Hippocampal formation (tissue), 2 donors: ENCODE measurements around the gene SEC63.
"Not testable (repeated sequence)": the region's sequence is repeated elsewhere in the genome, so short reads cannot be mapped to it uniquely, and the experiment has no call there.

Source experiments
- DNase-seq, 2 donors: peaks; one replicate each; lab custom pipeline; 2025; lab: John Stamatoyannopoulos, UW

The SEC63 gene

DNA sequence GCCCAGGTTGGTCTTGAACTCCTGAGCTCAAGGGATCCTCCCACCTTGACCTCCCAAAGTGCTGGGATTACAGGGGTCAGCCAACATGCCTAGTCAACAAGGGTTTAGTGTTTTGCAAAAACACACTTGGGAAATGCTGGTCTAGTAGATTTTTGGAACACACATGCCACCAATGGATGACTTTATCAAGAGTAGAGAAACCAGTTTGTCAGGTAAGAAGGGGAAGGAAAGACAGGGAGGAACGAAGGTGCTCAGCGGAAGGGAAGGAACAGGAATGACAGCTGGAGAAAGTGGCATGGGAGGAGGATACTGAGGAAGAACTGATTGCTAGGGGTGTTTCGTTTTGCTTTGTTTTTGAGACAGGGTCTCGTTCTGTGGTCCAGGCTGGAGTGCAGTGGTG is 15.6 kb upstream of the SEC63 start:
- DNase-seq, result no peak

DNA sequence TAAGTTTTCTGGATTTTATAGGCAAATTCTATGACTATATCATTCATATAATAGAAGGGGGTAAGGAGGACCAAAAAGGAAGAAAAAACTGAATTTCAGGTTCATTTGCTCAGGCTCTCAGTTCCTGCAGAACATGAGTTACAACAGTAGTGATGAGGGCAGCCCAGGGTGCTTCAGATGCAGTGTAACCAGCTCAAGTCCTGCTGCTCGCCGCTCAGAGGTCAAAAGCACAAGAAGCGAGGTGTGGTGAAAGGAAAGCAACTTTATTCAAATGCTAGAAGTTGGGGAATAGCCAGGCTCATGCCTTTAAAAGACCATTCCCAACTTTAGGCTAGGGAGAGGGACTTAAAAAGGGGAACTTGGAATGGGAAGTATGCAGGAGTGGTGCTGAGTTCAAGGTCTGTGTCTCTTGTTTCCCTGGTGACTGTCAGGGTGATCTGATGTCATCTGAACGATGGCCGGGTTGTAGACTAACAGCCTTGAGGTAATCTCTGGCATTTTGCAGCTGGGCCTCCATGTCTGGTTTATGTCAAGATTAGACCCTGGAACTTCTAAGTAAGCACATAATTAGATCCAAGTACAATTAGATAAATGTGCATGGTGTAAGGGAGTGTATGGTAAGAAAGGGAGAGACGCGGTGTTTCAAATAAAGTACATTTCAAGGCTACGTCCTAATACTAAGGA is 14.5 kb upstream of the SEC63 start:
- DNase-seq, result no peak

DNA sequence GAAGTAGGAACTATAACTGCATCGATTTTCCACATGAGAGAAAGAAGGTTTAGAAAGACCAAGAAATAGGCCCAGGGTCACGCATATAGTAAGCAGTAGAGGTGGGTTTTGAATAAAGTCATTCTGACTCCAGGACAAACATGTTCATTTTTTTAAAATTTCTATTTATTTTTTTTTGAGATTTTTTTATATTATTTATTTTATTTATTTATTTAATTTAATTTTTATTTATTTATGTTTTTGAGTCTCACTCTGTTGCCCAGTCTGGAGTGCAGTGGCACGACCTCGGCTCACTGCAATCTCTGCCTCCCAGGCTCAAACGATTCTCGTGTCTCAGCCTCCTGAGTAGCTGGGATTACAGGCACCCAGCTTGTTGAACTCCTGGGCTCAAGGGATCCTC is 13.2 kb upstream of the SEC63 start:
- no peak for DNase-seq

DNA sequence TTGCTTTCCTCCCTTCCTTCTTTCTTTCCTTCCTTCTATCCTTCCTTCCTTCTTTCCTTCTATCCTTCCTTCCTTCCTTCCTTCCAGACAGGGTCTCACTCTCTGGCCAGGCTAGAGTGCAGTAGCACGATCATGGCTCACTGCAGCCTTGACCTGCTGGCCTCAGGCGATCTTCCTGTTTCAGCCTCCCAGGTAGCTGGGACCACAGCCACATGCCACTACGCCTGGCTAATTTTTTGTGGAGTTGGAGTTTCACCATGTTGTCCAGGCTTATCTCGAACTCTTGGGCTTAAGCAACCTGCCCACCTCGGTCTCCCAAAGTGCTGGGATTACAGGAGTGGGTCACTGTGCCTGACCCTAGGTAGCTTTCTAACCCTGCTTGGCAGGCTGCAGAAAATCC is 12.2 kb upstream of the SEC63 start:
- DNase-seq, result no peak

DNA sequence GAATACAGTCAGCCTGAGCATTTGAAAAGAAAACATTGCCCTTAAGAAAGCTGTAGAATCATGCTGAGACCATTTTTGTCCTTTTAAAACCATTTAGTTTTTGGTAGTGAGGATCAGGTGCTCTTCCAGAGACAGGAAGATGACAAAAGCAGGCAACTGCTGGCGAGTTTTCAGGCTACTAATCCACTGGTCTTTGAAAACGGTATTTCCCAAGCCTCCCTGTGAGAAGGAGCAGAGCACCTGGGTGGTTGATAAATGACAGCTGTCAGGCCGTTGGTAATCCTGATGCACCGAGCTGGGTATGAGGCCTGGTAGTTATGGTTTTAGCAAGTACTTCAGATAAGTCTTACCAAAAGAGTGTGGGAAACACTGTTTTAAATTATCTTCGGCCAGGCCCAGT is 10.1 kb upstream of the SEC63 start:
- DNase-seq, result no peak

DNA sequence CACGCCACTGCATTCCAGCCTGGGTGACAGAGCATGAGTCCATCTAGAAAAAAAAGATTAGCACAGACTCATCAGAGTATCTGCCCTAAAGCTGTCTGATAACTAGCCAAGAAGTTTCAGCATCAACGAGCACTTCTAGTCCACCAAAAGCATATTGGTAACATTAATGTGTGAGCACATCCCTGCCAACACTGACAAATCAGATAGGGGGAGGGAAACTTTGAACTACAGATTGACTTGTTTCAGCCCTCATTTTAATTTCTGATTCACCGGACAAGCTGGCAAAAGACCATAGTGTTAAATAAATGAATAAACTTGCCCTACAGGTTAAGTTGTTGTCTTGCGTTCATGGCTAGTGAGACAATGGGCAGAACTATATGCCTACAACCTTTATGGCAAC is 7.7 kb upstream of the SEC63 start:
- DNase-seq, result no peak

DNA sequence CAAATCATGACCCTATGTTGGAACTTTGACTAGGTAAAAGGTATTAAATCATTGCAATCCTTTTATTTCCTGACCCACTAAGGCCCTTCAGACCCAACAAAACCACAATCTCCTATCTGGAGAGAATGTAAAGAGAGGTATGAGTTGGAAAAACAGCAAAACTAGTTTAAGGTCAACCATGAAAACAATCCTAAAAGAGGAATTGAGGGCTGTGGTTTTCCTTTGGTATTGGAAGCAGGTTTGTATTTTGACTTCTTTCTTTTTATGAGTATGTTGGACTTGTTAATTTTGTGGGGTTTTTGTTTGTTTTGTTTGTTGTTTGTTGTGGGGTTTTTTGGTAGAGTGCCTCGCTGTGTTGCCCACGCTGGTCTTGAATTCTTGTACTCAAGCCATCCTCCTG is 4.7 kb upstream of the SEC63 start:
- no peak for DNase-seq

DNA sequence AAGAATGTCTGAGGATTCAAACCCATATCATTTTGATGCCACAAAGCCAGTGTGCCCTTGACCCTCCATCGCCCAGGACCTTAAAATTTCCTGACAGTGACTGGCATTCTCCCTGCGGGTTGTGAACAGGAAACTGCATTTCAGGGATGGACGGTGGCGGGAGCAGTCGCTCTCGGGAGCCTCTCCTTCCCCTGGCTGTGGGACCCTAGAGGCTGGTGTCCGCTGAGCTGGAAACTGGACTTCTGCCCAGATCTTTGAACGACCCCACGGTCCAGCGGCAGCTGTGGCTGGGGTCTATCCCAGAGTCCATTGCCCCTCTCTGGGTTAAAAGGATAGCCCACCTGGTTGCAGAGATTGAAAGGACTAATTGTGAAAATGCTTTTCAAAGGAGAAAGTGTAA is 1.4 kb upstream of the SEC63 start:
- no peak for DNase-seq

DNA sequence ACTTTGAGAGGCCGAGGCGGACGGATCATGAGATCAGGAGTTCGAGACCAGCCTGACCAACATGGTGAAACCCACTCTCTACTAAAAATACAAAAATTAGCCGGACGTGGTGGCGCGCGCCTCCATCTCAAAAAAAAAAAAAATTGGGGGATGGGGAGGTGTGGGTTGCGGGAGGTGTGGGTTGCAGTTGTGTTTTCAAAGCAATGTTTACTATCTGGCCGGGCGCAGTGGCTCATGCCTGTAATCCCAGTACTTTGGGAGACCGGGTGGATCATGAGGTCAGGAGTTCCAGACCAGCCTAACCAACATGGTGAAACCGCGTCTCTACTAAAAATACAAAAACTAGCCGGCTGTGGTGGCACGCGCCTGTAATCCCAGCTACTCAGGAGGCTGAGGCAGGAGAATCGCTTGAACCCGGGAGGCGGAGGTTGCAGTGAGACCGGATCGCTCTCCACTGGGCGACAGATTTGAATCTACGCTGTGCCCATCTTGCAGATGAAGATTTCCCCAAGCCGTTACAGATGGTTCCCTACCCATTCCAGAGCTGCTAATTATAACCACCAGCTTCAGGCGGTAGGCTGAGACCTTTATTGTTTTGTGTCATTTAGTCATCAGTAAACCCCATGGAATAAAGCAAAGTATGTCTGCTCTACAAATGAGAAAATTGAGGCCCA is 818 bp upstream of the SEC63 start:
- DNase-seq, result not testable (repeated sequence)

DNA sequence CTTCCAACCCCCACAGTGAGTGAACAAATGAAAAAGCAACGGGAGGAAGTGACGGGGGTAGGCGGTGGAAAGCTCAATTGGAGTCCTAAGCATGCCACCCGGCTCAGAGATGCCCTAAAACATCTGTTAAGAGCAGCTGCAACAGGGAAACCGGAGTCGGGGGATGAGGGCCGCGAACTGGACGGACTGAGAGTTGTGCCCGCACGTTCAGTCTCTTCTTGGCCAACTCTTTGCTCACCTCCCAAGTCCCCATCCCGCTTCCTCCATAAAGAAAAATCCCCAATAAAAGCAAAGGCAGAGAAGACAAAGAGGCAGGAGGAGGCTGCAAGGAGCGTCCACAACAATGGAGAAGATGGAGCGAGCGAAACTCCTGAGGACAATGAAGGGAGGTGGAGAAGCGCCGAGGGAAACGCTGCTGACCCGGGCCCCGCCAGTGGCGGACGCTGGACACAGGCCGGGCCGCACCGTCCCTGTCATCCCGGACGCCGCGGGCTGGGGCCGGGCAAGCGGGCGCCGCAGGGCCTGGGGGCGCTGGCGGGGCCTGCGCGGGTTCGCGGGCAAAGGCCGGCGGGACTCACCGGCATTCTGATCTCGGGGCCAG is 600 bp downstream of the SEC63 start:
- no peak for DNase-seq

DNA sequence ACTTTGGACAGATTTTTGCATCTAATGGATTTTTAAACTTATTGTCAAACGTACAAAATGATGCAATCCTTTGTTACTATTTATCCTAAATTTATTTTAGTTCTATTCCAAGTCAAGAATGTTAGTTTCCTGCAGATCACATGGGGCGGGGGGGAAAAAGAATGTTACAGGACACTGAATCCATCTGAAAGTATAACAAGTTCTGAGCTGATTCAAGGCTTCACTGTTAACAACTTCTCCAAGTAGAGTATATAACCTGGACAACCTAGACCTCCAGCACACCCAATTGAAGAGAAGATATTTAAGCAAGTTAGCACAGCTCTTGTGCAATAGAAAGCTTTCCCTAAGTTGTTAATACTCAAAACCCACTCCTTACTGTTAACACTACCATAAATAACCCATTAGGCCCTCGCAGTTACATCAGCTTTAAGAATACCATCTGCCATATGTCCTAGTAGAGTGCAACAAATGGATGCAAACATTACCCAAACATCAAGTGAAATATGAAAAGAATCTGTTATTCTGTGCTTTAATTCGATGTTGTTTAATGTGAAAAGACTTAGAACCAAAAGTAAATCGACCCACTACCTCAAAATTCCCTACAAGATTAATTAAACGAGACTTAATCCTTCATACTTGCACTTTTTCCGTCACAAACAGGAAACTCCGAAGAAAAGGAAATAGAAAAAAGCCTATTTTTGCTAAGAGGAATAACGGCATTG is 1.3 kb downstream of the SEC63 start:
- no peak for DNase-seq

DNA sequence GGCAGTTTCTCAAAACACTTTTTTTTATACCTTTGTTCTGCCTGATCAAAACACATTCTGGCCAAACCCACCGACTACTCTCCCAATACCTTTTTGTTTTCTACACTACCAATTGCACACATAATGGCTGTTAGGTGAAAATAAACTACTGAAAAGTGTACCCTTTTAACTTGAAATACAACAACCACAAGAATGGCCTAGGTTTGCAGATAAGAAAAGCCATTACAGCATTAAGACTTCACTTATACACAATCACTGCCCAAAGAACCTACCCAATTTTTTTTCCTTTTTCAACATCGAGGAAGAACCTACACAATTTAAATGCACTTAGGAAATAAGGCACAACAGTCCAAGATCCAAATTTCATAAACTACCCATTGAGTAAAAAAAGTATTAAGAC is 1.8 kb downstream of the SEC63 start:
- DNase-seq, result no peak

DNA sequence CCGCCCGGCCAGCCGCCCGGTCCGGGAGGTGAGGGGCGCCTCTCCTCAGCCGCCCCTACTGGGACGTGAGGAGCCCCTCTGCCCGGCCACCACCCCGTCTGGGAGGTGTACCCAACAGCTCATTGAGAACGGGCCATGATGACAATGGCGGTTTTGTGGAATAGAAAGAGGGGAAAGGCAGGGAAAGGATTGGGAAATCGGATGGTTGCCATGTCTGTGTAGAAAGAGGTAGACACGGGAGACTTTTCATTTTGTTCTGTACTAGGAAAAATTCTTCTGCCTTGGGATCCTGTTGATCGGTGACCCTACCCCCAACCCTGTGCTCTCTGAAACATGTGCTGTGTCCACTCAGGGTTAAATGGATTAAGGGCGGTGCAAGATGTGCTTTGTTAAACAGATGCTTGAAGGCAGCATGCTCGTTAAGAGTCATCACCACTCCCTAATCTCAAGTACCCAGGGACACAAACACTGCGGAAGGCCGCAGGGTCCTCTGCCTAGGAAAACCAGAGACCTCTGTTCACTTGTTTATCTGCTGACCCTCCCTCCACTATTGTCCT is 4.1 kb downstream of the SEC63 start:
- not testable (repeated sequence) for DNase-seq

DNA sequence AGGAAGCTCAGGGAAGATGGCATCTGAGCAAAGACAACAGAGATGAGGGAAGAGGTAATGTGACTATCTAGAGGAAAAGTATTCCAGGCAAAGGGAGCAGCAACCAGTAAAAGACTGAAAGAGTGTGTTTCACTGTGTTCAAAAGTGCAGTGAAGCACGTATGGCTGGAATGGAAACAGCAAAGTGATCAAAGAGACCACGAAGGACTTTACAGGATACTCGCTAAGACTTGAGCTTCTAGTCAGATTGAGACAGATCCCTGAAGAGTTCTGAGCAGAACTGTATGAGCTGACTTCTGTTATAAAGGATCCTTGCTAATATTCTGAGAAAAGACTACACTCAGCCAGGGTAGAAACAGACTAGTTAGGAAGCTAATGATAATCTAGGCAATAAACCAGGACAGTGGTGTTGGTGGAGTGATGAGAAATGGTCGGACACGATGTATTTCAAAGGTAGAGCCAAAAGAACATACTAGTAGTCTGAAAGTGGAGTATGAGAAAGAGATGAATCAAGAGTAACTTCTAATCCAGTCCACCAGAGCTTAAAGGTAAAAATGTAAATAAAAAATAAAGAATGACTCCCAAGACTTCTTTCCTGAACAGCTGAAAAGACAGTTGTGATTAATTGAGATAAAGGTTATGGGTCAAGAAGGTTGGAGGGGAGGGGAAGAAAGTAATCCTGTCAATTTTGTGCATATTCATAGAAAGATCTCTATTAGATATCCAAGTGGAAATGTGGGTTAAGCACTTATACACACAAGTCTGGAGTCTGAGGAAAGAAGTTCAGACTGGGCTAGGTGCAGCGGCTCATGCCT is 14.2 kb downstream of the SEC63 start:
- DNase-seq, result no peak

DNA sequence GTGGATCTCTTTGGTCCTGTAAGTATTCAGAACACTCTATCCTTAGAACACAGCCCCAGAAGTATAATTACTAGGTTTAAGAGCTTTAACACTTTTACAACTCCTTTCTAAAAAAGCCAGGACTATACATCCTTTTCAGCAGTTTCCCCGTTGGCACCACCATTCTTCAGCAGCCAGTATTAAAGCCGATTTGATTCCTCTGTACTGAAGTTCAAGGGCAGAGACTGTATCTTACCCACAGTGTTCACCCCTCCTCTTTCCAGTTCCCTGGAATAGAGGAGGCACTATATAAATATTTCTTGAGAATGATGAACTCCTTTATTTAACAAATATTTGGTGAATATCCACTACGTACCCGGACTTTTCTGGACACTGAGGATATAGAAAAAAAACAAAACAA is 15.9 kb downstream of the SEC63 start:
- no peak for DNase-seq

DNA sequence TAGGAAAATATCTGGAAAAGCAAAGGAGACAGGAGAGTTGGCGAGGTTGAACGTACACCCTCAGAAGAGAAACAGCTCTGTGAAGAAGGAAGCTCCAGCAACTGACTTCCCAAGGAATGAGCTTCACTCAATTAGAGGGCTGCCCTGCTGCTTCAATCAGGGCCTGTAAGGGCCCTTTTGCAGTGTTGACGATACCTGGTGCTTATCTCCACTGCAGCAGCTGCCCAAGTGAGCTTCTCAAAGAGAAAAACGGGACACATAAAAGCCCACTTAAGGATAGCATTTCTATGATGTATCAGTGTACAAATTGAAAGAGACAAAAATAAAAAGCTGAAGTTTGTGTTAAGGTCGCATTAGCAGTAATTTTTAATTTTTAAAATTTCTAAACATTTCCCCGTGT is 16.4 kb downstream of the SEC63 start:
- no peak for DNase-seq

DNA sequence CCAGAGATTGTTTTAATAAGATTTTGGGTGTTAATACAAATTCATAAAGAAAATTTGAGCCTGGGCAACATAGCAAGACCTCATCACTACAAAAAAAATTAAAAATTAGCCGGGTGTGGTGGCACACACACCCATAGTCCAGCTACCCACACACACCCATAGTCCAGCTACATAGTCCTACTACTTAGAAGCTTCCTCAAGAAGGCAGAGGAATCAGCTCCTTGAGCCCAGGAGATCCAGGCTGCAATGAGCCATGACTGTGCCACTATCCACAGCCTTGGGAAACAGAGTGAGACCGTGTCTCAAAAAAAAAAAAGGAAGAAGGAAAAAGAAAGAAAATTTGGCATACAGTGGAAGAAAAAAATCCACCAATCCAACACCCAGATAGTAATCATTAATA is 16.8 kb downstream of the SEC63 start:
- no peak for DNase-seq

DNA sequence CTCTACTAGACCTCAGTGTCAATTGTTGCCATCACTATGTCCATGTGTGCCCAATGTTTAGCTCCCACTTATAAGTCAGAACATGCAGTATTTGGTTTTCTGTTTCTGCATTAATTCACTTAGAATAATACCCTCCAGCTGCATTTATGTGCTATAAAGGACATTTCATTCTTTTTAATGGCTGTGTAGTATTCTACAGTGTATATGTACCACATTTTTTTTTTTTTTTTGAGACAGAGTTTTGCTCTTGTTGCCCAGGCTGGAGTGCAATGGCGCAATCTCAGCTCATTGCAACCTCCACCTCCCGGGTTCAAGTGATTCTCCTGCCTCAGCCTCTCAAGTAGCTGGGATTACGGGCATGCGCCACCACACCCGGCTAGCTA is 21.1 kb downstream of the SEC63 start:
- not testable (repeated sequence) for DNase-seq

DNA sequence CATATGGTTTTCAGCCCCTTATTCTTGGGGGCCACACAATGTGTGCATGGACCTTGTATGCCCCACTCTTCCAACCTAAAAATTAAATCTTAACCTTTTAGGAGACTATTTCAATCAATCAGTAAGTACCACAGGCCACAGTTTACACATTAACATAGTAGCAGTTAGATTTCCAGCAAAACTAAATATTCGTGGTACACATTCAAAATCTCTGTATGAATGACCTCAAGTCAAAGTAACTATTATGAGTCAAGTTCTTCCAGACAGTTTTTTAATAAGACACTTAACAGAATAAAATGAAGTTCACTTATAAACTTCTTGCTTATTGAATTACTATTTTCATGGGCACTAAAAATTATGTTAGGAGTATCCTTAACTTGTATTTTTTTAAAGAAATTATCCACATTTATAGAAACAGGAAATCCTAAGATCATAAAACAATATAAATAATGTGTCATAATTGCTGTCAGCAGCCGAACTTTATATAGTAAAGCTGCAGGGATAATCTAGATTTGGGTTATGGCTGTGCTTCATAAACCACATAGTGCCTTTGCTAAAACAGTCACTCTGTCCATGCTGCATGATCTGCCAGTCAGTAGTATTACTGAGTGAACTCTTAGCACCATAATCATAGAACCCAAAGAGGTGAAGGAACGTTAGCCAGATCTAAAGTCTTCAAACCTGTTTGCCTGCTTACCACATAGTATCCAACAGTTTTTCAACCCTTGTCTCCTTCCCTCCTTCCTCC is 21.7 kb downstream of the SEC63 start:
- no peak for DNase-seq

DNA sequence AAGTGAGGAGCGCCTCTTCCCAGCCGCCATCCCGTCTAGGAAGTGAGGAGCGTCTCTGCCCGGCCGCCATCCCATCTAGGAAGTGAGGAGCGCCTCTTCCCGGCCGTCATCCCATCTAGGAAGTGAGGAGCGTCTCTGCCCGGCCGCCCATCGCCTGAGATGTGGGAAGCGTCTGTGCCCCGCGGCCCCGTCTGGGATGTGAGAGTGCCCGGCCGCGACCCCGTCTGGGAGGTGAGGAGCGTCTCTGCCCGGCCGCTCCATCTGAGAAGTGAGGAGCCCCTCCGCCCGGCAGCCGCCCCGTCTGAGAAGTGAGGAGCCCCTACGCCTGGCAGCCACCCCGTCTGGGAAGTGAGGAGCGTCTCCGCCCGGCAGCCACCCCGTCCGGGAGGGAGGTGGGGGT is 23.8 kb downstream of the SEC63 start:
- DNase-seq, result not testable (repeated sequence)

DNA sequence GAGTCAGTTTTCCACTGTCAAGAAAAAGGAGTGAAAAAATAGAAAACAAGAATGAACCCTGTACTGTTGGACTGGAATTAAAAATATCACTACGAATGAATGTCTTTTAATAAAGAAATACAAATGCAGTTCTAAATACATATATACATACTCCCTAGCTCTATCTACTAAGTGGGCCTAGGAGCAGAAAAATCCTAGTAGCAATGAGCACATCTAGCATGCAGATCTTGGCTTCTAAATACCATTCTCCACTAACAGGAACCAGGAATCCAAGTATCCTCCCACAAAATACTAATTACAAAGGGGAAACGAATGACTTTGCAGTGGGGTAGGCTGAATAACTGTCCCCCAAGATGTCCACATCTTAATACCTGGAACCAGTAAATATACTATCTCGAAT is 25.4 kb downstream of the SEC63 start:
- DNase-seq, result no peak
